ENCODE results near the gene RAD51C.

GRCh38 chr17:58706351-58707140 is 14.1 kb downstream of the RAD51C start:
- TF ChIP-seq, protein P1, sequence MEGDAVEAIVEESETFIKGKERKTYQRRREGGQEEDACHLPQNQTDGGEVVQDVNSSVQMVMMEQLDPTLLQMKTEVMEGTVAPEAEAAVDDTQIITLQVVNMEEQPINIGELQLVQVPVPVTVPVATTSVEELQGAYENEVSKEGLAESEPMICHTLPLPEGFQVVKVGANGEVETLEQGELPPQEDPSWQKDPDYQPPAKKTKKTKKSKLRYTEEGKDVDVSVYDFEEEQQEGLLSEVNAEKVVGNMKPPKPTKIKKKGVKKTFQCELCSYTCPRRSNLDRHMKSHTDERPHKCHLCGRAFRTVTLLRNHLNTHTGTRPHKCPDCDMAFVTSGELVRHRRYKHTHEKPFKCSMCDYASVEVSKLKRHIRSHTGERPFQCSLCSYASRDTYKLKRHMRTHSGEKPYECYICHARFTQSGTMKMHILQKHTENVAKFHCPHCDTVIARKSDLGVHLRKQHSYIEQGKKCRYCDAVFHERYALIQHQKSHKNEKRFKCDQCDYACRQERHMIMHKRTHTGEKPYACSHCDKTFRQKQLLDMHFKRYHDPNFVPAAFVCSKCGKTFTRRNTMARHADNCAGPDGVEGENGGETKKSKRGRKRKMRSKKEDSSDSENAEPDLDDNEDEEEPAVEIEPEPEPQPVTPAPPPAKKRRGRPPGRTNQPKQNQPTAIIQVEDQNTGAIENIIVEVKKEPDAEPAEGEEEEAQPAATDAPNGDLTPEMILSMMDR (IDR thresholded peaks at IDR 0.05) = no peak
- no peak for TF ChIP-seq POLR2A (IDR thresholded peaks at IDR 0.05)

All from uterus (tissue), 2 donors.